GM11168 (cell line): ENCODE data around the gene FUT3.

Experiments
- in situ Hi-C: fragments of 300-500 bp; cut with MboI; formaldehyde crosslinking; loops from one replicate; pipeline ENCODE4 v1.12.0; 2022; ENCODE audit warnings: low sequenced_read_pairs; ENCODE audit not compliant: unreplicated experiment

Gene FUT3

DNA sequence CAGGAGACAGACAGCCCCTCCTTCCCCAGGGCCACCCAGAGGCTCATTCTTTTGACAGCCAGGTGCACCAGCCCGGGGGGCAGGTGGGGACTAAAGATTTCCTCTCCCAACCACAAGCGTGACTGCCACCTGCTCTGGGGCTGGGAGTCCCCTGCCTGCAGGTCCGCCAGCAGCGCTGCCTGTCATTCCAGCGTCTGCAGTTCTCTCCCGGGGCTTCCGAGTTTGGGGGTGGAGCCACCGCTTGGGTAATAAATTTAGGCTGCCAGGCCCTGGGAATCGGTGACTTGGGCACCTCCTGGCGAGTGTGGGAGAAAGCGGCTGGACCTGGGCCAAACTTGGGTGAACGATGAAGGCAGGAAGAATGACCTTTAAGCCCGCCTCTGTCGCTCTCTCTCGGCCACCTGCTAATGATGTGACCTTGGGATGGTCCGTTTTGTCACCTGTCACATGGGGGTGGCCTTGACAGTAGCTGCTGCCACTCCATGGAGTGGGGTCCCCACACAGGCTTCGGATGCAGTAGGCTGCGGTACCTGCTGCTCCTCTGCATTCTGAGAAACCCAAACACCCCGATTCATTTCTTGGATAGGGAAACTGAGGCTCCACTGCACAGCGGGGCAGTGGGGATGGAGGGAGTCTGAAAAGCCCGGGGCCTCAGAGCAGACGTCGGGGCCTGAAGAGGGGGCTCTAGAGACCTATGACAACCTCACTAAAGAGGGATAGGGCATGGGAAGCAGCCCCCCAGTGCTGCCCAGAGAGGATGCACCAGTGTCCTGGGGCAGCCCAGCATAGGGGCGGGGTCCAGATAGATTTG, 24.5 kb downstream of the FUT3 start:
- in situ Hi-C loops, result no loop called here

DNA sequence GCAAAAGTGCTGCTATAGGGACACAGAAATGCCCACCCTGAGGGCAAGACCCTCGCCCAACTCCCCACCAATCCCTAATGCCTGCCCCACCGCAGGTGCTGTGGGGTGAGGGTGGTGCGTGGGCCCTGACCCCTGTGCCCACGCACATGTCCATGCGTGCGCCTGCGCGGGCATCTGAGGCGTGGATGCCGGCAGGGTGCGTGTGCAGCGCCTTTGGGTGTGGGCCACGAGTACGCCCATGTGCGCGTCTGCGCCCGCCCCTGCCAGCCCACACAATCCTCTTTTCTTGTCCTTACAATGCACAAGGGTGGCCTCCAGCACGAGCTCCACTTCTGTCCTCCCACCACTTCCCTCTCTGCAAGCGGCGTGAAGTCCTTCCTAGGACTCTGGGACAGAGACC, 26.1 kb downstream of the FUT3 start:
- in situ Hi-C loops, result no loop called here

DNA sequence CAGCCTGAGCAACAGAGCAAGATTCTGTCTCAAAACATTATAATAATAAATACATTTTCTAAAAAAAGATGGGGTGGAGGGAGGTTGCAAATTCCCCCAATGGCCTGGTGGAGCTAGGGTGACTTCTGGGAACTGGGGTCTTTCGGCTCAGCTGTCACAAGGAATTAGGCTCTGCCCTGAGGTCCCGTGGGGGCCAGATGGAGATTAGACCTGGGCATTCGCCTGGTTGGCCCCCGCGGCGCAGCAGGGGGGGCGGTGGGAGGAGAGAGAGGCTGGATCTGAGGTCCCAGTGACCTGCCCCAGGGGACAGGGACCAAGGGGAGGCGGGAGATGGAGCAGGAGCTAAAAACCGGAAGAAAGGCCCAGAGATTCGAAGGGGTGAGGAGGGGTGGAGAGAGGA, 26.5 kb downstream of the FUT3 start:
- in situ Hi-C loops, result no loop called here

GRCh38 chr19:5823579-5824281, 27.5 kb downstream of the FUT3 start:
- in situ Hi-C loops, result no loop called here

- in situ Hi-C loops, result no loop called here
Observed at GRCh38 chr19:5822181-5822844, 28.9 kb downstream of the FUT3 start.

DNA sequence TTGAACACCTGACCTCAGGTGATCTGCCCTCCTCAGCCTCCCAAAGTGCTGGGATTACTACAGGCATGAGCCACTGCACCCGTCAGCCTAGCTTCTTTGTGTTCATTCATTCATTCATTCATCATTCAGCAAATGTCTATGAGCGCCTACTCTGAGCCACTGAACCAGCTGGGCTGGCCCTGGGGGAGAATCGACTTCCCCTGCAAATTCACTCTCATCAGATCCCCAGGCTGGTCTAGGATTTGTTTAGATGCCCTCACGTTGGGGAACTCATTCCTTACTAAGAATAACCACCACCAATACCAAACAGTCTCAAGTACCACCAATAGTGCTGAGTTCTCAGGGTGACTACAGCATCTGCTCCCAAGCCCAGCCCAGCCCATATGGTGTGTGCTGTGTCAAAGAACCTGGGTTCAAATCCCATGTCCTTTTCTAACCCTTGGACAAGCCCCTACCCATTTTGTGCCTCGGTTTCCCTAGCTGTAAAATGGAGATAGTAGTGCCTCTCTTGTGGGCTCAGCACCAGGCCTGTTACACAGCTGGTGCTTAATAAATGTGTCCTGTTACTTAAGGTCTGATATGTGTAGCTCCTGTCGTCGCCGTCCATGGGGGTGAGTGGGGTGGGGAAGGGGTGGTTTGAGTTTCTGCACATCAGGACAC, 29.6 kb downstream of the FUT3 start:
- in situ Hi-C loops, result no loop called here

DNA sequence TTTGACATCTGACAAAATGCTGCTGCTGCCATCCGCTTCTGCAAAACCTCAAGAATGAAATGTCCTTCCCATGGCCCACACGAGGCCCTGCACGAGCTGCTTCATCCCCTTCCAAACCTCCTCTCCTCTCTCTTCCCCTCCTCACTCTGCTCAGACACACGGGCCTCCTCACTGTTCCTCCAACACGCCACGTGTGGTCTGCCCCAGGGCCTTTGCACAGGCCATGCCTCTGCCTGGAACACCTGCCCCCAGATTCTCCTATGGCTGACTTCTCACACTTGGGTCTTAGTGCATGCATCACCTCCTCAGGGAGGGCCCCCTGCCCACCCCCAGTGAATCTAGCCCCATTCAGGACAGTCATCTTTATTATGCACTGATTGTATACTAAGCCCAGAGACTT, 30.5 kb downstream of the FUT3 start:
- in situ Hi-C loops, result no loop called here

GRCh38 chr19:5818594-5818993, 32.7 kb downstream of the FUT3 start:
- in situ Hi-C loops, result no loop called here

GRCh38 chr19:5817218-5817617, 34.0 kb downstream of the FUT3 start:
- in situ Hi-C loops, result no loop called here

DNA sequence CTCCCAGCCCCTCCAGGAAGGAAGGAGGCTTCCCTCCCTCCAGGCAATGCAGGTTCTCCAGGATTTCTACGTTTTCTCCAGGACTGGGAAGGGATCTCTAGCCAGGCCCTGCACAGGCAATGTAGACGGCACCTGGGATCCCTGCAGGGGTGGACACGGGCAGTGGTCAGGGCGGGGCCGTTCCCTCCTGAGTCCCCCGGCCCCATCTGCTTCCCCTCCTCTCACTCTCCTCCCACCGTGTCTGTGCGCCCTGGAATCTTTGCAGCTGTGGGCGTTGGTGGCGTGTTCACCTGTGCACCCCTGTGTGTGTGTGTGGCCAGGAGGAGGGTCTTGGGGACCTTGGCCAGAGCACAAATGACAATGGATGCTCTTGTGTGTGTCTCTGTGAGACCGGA, 36.4 kb downstream of the FUT3 start:
- in situ Hi-C loops, result no loop called here

DNA sequence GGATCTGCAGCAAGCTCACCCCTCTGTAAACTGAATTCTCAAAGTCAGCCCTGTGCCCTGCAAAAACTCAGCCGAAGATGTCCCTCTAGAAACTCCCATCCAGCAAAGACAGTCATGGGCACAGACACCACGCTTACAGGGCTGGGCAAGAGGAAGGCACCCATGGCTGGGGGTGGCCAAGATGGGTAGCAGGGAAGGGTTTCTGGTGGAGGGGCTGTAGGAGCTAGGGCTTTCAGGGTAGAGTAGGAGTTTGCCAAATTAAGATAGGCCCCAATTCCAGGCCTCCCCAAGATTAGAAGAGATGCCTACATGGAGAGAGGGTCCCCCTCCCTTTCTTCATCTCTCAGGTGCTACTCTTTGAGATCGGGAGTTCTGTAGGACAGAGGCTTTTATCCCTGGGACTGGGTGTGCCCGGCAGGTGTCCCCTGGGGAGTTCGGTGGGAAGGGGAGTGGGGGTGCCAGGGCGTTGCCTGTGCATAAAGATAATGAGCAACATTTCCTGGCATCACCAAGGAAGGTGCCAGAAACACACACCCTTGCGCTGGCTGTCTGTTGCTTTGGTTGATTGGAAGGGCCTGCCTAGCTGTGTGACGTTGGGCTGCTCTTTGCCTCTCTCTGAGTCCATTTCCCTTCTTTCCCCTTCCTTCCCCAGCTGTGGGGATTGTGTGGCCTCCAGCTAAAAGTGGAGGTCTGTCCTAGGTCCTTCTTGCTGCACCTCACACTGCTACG, 37.0 kb downstream of the FUT3 start:
- in situ Hi-C loops, result no loop called here

- in situ Hi-C loops, result no loop called here
Observed at GRCh38 chr19:5811117-5811516, 40.1 kb downstream of the FUT3 start.

DNA sequence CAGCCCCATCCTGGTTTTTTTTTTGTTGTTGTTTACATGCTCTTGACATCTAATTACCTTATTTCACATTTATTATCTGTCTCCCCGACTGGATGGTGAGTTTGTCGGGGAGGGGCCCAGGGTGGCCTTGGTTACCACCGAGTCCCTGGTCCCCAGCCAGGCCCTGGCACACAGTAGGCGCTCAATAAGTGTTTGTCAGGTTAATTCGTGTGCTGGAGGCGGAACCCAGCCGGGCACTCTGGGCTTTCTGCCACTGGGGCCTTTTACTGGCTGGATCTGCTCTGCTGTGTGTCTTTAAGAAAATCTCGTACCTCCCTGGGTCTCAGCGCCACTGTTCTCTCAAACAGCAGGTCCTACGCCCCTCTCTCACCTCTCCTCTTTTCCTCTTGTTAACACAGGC, 41.8 kb downstream of the FUT3 start:
- in situ Hi-C loops, result no loop called here

- in situ Hi-C loops, result no loop called here
Observed at GRCh38 chr19:5809053-5809452, 42.2 kb downstream of the FUT3 start.

DNA sequence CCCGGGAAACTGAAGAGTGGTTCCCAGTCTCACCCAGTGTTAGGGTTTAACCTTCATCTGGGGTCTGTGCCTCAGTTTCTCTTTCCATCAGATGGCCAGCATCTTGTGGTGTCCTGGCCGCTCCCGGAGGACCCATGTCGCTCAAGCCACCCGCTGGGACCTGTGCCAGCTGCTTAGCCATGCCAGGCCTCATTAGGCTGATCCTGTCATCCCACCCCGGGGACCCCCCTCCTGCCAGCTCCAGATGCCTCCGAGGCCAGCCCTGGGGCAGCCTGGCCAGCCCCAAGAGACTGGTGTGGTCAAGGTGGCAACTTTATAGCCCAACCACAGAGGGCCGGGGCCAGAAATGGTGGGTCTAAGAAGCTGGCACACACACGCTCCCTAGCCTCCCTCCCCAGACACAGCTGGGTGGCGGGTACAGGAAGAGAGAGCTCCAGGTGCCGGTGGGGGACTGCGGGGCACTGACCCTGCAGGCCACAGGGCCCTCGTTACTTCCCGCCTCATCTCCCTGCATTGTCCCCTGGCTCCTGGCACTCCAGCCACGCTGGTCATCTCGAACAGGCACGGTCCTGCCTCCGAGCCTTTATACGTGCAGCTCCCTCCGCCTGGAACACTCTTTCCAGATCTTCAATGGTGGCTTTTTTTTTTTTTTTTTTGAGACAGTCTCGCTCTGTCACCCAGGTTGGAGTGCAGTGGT, 43.0 kb downstream of the FUT3 start:
- in situ Hi-C loops, result no loop called here

DNA sequence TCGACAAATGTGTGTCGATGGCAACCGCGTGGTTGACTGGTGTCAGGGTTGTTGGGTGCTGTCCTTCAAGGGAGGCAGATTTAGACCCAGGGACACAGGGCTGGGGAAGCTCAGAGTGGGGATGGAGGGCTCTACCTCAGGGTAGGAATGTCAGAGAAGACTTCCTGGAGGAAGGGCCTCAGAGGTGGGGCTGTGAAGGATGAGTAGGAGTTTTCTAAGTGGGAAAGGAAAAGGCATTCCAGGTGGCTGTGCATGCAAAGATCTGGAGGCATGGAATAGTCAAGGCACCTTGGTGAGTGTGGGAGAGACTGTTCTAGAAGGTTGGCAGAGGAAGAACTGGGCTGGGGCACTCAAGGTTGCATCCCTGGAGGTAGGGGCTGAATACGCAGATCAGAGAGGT, 44.3 kb downstream of the FUT3 start:
- in situ Hi-C loops, result no loop called here

GRCh38 chr19:5806133-5806489, 45.1 kb downstream of the FUT3 start:
- in situ Hi-C loops, result no loop called here

GRCh38 chr19:5805462-5806132, 45.7 kb downstream of the FUT3 start:
- in situ Hi-C loops, result no loop called here
